ENCODE measurements around the gene RPH3AL.

The RPH3AL gene

DNA sequence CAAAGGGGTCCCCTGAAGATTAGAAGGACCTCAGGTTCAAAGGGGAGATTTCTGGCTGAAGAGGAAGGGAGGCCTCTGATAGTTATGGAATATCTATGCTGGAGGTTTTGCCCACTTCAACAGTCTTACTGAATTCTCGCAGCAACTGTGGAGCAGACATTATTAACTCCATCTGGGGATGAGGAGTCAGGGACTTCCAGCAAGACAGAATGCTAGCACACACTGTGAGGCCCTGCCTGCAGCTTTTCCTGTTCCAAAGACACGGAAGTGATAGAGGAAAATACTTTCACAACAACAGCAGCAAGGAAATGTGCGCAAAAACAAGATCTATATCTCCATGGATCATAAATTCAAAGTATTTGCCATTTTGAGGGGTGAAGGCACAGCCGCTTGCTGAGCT is 72.8 kb downstream of the RPH3AL start:
- TF ChIP-seq TOX (CRISPR knock-in tag; IDR thresholded peaks at IDR 0.05; ENCODE audit: borderline replicate concordance) (no peak), ZFP3 (CRISPR knock-in tag; IDR thresholded peaks at IDR 0.05) (no peak), PATZ1 (CRISPR knock-in tag; IDR thresholded peaks at IDR 0.05; ENCODE audit: borderline replicate concordance) (no peak), ZFP30 (CRISPR knock-in tag; IDR thresholded peaks at IDR 0.05) (no peak), GLIS3 (CRISPR knock-in tag; IDR thresholded peaks at IDR 0.05) (no peak), SNAI2 (CRISPR knock-in tag; IDR thresholded peaks at IDR 0.05) (no peak), OSR1 (CRISPR knock-in tag; IDR thresholded peaks at IDR 0.05) (no peak), PPARA (CRISPR knock-in tag; IDR thresholded peaks at IDR 0.05; ENCODE audit: borderline replicate concordance) (no peak), CREB5 (CRISPR knock-in tag; IDR thresholded peaks at IDR 0.05; ENCODE audit: low read depth) (no peak), ARNTL (CRISPR knock-in tag; IDR thresholded peaks at IDR 0.05; ENCODE audit: borderline replicate concordance, low read depth) (no peak), BACH2 (CRISPR knock-in tag; IDR thresholded peaks at IDR 0.05; ENCODE audit: borderline replicate concordance) (no peak), ZC3H10 (CRISPR knock-in tag; IDR thresholded peaks at IDR 0.05) (no peak), ZNF565 (CRISPR knock-in tag; conservative IDR thresholded peaks at IDR 0.05; ENCODE audit: low read depth) (no peak), ESRRG (CRISPR knock-in tag; IDR thresholded peaks at IDR 0.05) (no peak)
- TF ChIP-seq, protein P1, sequence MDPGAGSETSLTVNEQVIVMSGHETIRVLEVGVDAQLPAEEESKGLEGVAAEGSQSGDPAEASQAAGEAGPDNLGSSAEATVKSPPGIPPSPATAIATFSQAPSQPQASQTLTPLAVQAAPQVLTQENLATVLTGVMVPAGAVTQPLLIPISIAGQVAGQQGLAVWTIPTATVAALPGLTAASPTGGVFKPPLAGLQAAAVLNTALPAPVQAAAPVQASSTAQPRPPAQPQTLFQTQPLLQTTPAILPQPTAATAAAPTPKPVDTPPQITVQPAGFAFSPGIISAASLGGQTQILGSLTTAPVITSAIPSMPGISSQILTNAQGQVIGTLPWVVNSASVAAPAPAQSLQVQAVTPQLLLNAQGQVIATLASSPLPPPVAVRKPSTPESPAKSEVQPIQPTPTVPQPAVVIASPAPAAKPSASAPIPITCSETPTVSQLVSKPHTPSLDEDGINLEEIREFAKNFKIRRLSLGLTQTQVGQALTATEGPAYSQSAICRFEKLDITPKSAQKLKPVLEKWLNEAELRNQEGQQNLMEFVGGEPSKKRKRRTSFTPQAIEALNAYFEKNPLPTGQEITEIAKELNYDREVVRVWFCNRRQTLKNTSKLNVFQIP (CRISPR knock-in tag; IDR thresholded peaks at IDR 0.05; ENCODE audit: borderline replicate concordance, low read depth): no peak
- no peak for ATAC-seq

- ATAC-seq: no peak
- TF ChIP-seq, protein P2, sequence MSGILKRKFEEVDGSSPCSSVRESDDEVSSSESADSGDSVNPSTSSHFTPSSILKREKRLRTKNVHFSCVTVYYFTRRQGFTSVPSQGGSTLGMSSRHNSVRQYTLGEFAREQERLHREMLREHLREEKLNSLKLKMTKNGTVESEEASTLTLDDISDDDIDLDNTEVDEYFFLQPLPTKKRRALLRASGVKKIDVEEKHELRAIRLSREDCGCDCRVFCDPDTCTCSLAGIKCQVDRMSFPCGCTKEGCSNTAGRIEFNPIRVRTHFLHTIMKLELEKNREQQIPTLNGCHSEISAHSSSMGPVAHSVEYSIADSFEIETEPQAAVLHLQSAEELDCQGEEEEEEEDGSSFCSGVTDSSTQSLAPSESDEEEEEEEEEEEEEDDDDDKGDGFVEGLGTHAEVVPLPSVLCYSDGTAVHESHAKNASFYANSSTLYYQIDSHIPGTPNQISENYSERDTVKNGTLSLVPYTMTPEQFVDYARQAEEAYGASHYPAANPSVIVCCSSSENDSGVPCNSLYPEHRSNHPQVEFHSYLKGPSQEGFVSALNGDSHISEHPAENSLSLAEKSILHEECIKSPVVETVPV (CRISPR knock-in tag; IDR thresholded peaks at IDR 0.05): no peak
- TF ChIP-seq ARNTL (CRISPR knock-in tag; IDR thresholded peaks at IDR 0.05; ENCODE audit: borderline replicate concordance, low read depth) (no peak), SNAI2 (CRISPR knock-in tag; IDR thresholded peaks at IDR 0.05) (no peak), ZNF565 (CRISPR knock-in tag; conservative IDR thresholded peaks at IDR 0.05; ENCODE audit: low read depth) (no peak), OSR1 (CRISPR knock-in tag; IDR thresholded peaks at IDR 0.05) (no peak), PPARA (CRISPR knock-in tag; IDR thresholded peaks at IDR 0.05; ENCODE audit: borderline replicate concordance) (no peak), BACH2 (CRISPR knock-in tag; IDR thresholded peaks at IDR 0.05; ENCODE audit: borderline replicate concordance) (no peak), ESRRG (CRISPR knock-in tag; IDR thresholded peaks at IDR 0.05) (no peak), TCF4 (CRISPR knock-in tag; IDR thresholded peaks at IDR 0.05; ENCODE audit: borderline replicate concordance) (no peak), ZFP3 (CRISPR knock-in tag; IDR thresholded peaks at IDR 0.05) (no peak), GLIS3 (CRISPR knock-in tag; IDR thresholded peaks at IDR 0.05) (no peak)
- TF ChIP-seq, protein P3, sequence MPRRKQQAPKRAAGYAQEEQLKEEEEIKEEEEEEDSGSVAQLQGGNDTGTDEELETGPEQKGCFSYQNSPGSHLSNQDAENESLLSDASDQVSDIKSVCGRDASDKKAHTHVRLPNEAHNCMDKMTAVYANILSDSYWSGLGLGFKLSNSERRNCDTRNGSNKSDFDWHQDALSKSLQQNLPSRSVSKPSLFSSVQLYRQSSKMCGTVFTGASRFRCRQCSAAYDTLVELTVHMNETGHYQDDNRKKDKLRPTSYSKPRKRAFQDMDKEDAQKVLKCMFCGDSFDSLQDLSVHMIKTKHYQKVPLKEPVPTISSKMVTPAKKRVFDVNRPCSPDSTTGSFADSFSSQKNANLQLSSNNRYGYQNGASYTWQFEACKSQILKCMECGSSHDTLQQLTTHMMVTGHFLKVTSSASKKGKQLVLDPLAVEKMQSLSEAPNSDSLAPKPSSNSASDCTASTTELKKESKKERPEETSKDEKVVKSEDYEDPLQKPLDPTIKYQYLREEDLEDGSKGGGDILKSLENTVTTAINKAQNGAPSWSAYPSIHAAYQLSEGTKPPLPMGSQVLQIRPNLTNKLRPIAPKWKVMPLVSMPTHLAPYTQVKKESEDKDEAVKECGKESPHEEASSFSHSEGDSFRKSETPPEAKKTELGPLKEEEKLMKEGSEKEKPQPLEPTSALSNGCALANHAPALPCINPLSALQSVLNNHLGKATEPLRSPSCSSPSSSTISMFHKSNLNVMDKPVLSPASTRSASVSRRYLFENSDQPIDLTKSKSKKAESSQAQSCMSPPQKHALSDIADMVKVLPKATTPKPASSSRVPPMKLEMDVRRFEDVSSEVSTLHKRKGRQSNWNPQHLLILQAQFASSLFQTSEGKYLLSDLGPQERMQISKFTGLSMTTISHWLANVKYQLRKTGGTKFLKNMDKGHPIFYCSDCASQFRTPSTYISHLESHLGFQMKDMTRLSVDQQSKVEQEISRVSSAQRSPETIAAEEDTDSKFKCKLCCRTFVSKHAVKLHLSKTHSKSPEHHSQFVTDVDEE (CRISPR knock-in tag; IDR thresholded peaks at IDR 0.05): no peak
Observed at GRCh38 chr17:279331-279730, 73.3 kb downstream of the RPH3AL start.

DNA sequence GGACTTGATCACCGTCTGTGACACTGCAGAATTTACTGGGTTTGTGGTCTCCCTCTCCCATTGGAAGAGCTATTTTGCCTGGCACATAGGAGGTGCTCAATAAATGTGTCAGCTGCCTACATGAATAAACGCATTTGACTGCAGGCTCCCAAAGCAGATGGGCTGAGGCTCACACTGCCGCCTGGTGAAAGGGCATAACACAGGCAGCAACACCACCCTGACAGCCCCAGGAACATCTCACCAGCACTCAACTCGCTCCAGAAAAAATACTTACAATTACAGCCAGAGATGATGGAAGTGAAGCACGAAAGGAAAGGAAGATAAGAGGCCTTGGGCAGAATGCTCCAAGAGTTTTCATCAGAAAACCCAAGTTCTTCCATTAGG is 73.9 kb downstream of the RPH3AL start:
- TF ChIP-seq ISL1 (CRISPR knock-in tag; IDR thresholded peaks at IDR 0.05) (no peak), GLIS3 (CRISPR knock-in tag; IDR thresholded peaks at IDR 0.05) (no peak), OSR1 (CRISPR knock-in tag; IDR thresholded peaks at IDR 0.05) (no peak), ZNF8 (CRISPR knock-in tag; IDR thresholded peaks at IDR 0.05) (no peak), TOX (CRISPR knock-in tag; IDR thresholded peaks at IDR 0.05; ENCODE audit: borderline replicate concordance) (no peak), PPARA (CRISPR knock-in tag; IDR thresholded peaks at IDR 0.05; ENCODE audit: borderline replicate concordance) (no peak), SNAI2 (CRISPR knock-in tag; IDR thresholded peaks at IDR 0.05) (no peak), ZFP30 (CRISPR knock-in tag; IDR thresholded peaks at IDR 0.05) (no peak), ZNF70 (CRISPR knock-in tag; IDR thresholded peaks at IDR 0.05) (no peak), TCF4 (CRISPR knock-in tag; IDR thresholded peaks at IDR 0.05; ENCODE audit: borderline replicate concordance) (no peak), PATZ1 (CRISPR knock-in tag; IDR thresholded peaks at IDR 0.05; ENCODE audit: borderline replicate concordance) (no peak)
- TF ChIP-seq, protein P2 (CRISPR knock-in tag; IDR thresholded peaks at IDR 0.05): no peak

More for the DNA sequence above, 73.9 kb downstream of the RPH3AL start:
- ATAC-seq: no peak
